Astrocyte (in vitro differentiated cells and primary cell): Measurements from ENCODE around the gene FITM2.

Experiments
- CTCF ChIP-seq: IDR thresholded peaks from 2 replicates; pipeline ENCODE4 v1.5.1; 2011; ENCODE audit warnings: low read depth, mild to moderate bottlenecking, inconsistent platforms, low read length, moderate library complexity; ENCODE audit not compliant: insufficient read depth
- EZH2 ChIP-seq: IDR thresholded peaks from 2 replicates; pipeline ENCODE4 v1.6.1; 2012; ENCODE audit warnings: mild to moderate bottlenecking, low read length, inconsistent platforms; ENCODE audit not compliant: insufficient read depth

GRCh38 chr20:44254073-44254472, 56.9 kb downstream of the FITM2 start:
- TF ChIP-seq CTCF = no peak
- no peak for TF ChIP-seq EZH2
